Type B pancreatic cell (in vitro differentiated cells): ENCODE data around the gene CACNA2D1. TPM values are rescaled to one million over a fixed set of nuclear protein-coding genes. Genes with fewer than 3 reads are reported as not detected.
A peak's percentile ranks its signal among the peaks of the same experiment; 100 is the strongest.

Source experiments
- DNase-seq: peaks from one replicate; pipeline ENCODE4 v3.0.0; 2021; ENCODE audit warnings: mixed read lengths; ENCODE audit not compliant: unreplicated experiment; ENCODE audit errors: extremely low spot score
- H3K27ac Mint-ChIP-seq: 2 replicates; pipeline ENCODE4 v1.8.0; 2021; ENCODE audit warnings: mild to moderate bottlenecking, mixed read lengths
- H3K27me3 Mint-ChIP-seq: 2 replicates; pipeline ENCODE4 v1.8.0; 2021; ENCODE audit warnings: mixed read lengths
- H3K36me3 Mint-ChIP-seq: 2 replicates; pipeline ENCODE4 v1.8.0; 2021; ENCODE audit warnings: mixed read lengths
- H3K4me1 Mint-ChIP-seq: one replicate; pipeline ENCODE4 v1.8.0; 2021; ENCODE audit warnings: mixed read lengths; ENCODE audit not compliant: unreplicated experiment
- H3K4me3 Mint-ChIP-seq: 2 replicates; pipeline ENCODE4 v1.8.0; 2021; ENCODE audit warnings: mild to moderate bottlenecking, mixed read lengths
- H3K9me3 Mint-ChIP-seq: 2 replicates; pipeline ENCODE4 v1.8.0; 2021; ENCODE audit warnings: mixed read lengths
- CTCF ChIP-seq: fragments of 200-600 bp; sonication (generic); conservative IDR thresholded peaks from 2 replicates; pipeline ENCODE4 v1.5.0; 2021; ENCODE audit warnings: antibody characterized with exemption, mild to moderate bottlenecking
- total RNA-seq: library from RNA; stranded (reverse); gene quantifications from 2 replicates; pipeline ENCODE4 v1.2.1, GENCODE V29; 2021; ENCODE audit warnings: low replicate concordance

CACNA2D1 gene
- total RNA-seq, 1 donor from 2014 or later = 21.5 TPM

GRCh38 chr7:82443036-82443546 lies 486 bp downstream of the CACNA2D1 start:
- Mint-ChIP-seq H3K27me3 (peaks cover 48% of the 10 kb centered on the region), H3K4me3 (peak overlapping the region; percentile 93), H3K36me3 (no peaks in the 10 kb centered on the region), H3K9me3 (no peaks in the 10 kb centered on the region), H3K4me1 (peaks cover 8% of the 10 kb centered on the region), H3K27ac (peak overlapping the region; percentile 81)
- DNase-seq = peak; percentile 75
- no peak for TF ChIP-seq CTCF

- peak overlapping the region; percentile 93 for H3K4me3 Mint-ChIP-seq
- H3K9me3 Mint-ChIP-seq = no peaks in the 10 kb centered on the region
- no peak for TF ChIP-seq CTCF
- no peak for DNase-seq
- H3K27me3 Mint-ChIP-seq = peaks cover 45% of the 10 kb centered on the region
- H3K4me1 Mint-ChIP-seq = peaks cover 8% of the 10 kb centered on the region
- H3K36me3 Mint-ChIP-seq = no peaks in the 10 kb centered on the region
- peak overlapping the region; percentile 81 for H3K27ac Mint-ChIP-seq
These were observed 1.0 kb downstream of the CACNA2D1 start for GRCh38 chr7:82442492-82443035.

- no peak for TF ChIP-seq CTCF
- Mint-ChIP-seq H3K4me3 (peak overlapping the region; percentile 93), H3K27me3 (peaks cover 43% of the 10 kb centered on the region), H3K9me3 (no peaks in the 10 kb centered on the region), H3K4me1 (peaks cover 8% of the 10 kb centered on the region), H3K27ac (peak overlapping the region; percentile 81), H3K36me3 (no peaks in the 10 kb centered on the region)
- DNase-seq = no peak
These were observed 1.7 kb downstream of the CACNA2D1 start for GRCh38 chr7:82441669-82442478.

- no peak overlapping the region for H3K4me3 Mint-ChIP-seq
- H3K9me3 Mint-ChIP-seq = no peaks in the 10 kb centered on the region
- peaks cover 26% of the 10 kb centered on the region for H3K27me3 Mint-ChIP-seq
- no peaks in the 10 kb centered on the region for H3K36me3 Mint-ChIP-seq
- H3K4me1 Mint-ChIP-seq = peaks cover 3% of the 10 kb centered on the region
- no peak for TF ChIP-seq CTCF
- no peak for DNase-seq
- no peak overlapping the region for H3K27ac Mint-ChIP-seq
These were observed 5.1 kb downstream of the CACNA2D1 start for GRCh38 chr7:82438521-82438920.

- DNase-seq = no peak
- no peaks in the 10 kb centered on the region for H3K4me1 Mint-ChIP-seq
- H3K27me3 Mint-ChIP-seq = peaks cover 5% of the 10 kb centered on the region
These were observed 7.8 kb downstream of the CACNA2D1 start for GRCh38 chr7:82435769-82436168.

More at GRCh38 chr7:82435769-82436168, 7.8 kb downstream of the CACNA2D1 start:
- TF ChIP-seq CTCF = no peak
- Mint-ChIP-seq H3K9me3 (no peaks in the 10 kb centered on the region), H3K4me3 (no peak overlapping the region), H3K27ac (no peak overlapping the region), H3K36me3 (no peaks in the 10 kb centered on the region)
